HG02588 (cell line): ENCODE data around the gene MAP3K9.

Experiments used
- ATAC-seq: cut with Tn5 transposase; IDR thresholded peaks from one replicate; pipeline ENCODE4 v1.9.1; 2021; ENCODE audit warnings: mild to moderate bottlenecking, moderate library complexity; ENCODE audit not compliant: unreplicated experiment

Gene MAP3K9

DNA sequence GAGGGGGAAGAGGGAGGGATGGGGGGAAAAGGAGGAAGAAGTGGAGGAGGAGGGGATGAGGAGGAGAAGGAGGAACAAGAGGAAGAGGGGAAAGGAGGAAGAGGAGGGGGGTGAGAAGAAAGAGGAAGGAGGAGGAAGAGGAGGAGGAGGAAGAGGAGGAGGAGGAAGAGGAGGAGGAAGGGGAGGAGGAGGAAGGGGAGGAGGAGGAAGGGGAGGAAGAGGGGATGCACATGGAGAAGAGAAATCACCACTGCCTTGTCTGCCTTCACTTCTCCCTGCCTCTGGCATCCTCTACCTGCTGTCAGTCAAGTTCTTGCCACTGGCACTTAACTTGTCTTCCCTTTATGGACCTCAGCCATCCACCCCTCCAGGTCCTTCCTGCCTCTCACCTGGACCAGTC is 107.7 kb downstream of the MAP3K9 start:
- ATAC-seq: no peak

DNA sequence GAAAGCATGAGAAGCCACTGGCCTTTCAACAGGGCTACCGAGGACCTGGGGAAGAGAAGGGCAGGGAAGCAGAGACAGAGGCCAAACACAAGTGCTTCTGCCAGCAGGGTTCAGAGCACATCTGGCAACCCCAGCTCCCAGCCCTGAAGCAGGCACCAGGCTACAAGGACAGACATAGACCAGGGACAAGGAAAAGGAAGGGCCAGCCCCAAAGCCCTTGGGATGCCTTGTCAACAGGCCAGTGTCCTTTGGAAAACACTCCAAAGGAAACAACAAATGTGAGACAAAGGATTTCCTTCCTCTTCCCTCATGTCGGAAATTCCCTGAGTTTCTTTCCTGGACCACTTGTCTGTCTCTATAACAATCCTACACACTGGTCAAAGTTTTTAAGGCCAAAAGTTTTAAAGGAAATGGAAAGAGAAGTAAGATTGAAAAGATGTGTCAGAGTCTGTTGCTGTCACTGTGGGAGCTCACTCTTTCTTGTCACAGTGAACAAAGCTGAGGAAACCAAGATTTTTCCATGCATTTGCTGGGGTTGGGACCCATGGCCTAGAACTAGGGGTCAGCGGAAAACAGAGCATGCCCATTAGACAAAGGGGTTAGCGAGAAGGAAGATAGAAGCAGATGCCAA is 108.2 kb downstream of the MAP3K9 start:
- no peak for ATAC-seq

GRCh38 chr14:70699646-70700045 is 109.7 kb downstream of the MAP3K9 start:
- no peak for ATAC-seq

DNA sequence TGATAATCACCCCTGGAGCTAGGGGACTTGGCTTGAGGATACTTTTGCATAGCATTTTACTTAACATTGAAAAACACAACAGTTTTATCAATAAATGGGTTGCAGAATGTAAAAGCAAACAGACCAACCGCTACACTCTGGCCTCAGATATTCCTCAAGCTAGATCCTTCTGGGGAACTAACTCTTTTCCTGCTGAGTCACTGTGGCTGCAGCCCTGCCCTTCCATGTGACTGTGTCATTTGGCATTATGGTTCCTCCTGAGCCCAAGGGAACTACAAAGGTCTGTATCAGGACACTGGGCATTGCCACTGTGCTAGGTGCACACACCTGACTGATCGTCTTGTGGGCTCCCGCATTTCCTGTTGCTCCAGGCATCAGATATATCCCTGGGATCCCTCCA is 111.0 kb downstream of the MAP3K9 start:
- no peak for ATAC-seq

DNA sequence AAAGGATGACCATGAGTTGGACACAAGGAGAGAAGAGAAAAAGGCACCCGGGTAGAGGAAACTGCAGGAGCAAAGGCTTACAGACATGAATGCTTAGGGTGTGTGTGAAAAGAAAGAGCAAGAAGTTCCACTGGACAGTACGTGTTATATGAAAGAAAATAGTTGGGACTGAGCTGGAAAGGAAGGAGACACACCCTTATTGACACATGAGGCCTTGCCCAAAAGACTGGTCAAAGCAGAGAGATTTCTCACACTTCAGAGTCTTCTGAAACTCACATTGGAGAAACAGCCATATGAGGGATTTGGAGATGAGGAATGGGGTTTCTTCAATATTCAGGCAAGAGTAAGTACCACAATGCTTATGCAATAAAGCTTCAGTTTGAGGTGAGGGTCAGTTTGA is 111.6 kb downstream of the MAP3K9 start:
- ATAC-seq: no peak

DNA sequence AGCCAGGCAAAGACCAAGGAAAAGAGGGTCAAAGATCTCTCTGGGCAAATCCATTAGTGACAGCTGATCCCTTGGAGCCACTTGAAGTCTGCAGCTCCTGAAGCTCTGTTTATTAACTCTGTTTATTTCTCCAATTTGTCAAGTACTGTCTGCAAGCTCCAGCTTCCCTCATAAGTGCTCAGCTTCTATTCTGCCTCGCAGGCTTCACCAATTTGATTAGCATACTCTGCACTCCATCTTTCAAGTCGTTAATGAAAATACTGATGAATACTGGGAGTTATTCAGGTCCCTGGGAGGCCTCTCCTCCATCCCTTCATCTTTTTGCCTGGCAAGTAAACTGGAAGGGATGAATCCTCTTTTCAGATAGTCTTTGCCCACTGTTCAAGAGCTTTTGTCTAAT is 113.3 kb downstream of the MAP3K9 start:
- no peak for ATAC-seq

DNA sequence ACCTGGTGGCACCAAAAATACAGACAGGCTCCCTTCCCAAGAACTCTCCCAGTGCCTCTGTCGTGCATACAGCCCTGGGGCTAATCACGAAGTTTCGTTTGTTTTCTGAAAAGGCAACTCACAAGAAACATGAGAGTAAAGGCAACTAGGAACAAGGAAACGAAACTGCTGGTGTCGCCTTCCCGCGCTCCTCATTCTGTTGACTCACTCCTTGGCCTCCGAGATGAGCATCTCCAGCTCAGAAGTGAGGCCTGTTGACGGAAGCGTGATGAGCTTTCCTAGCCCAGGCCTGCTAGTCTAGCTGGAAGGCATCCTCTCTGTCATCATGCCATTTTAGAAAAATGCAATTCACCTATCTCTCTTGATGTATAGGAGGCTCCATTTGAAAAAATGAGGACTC is 117.1 kb downstream of the MAP3K9 start:
- ATAC-seq: no peak

DNA sequence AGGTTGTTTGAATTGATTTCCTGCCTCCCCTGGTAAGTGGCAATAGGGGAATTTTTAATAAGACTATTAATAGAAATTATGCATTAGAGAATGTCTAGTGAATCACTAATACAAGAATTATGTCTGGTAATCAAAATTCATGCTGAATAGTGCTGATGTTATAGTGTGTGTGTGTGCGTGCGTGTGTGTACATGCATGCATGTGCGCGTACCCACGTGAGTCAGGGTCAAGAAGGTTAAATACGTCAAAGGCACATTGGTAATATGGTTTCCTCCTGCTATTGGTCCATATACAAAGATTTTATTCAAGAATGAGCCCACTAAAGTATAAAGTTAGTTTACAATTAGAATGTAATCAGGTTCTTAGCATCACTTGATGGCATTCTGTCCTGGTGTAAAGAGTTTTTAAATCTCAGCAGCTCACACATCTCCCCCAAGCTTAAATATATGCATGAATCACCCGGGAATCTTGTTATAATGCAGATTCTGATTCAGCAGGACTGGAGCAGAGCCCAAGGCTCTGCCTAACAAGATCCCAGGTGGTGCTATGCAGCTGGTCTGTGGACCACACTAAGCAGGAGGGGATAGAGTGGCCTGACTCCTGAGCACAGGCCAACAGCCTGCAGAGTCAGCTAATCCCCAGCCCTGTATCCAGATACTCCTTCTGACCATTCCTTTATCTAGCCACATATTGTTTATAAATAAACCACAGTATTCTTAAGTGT is 123.7 kb downstream of the MAP3K9 start:
- no peak for ATAC-seq

DNA sequence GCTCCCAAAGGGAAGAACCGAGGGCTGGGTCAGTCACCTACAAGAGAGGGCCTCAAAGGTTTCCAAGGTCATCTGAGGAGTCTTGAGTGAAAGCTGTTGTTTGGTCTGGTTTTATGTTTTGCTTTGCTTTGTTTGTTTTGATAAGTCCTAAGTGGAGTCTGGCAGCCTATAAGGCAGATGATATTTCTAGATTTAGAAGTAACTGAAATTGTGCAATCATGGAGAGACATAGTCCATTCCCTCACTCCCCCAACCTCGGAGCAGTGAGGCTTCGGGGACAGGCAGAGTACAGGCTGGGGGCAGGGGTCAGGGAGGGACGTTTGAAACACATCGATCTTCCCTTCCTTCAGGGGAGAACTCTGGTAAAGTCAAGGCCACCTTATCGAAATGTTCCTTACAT is 125.3 kb downstream of the MAP3K9 start:
- ATAC-seq: no peak

- ATAC-seq: no peak
These were observed 128.6 kb downstream of the MAP3K9 start for GRCh38 chr14:70680748-70681147.

DNA sequence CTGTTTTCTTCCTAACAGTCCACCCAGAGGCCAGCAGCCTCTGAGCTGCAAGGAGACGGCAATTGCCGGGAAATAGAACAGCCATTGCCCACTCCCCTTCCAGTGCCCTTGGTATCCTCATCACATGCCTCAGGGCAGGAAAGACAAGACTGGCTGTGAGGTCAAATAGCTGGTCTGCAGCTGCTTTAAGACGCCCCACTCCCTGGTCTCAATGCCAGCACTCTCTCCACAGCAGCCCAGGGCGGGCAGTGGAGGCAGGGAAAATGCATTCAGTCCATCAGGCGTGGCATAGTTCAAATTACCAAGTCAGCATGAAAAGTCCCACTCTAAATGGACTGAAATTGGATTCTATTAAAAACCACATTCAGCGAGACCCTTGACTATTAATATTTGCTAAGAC is 132.0 kb downstream of the MAP3K9 start:
- no peak for ATAC-seq
